PC-3 (cell line): ENCODE measurements around the gene ZNF385B.

Experiments used
- CTCF ChIP-seq: fragments of 300-600 bp; sonication (generic); conservative IDR thresholded peaks from 2 replicates; pipeline ENCODE4 v1.5.1; 2017; ENCODE audit warnings: antibody characterized with exemption, low read depth, mild to moderate bottlenecking, low read length
- EZH2 ChIP-seq: fragments of 300-600 bp; sonication (generic); IDR thresholded peaks from one replicate; pipeline ENCODE4 v1.6.1; 2017; ENCODE audit warnings: antibody characterized with exemption, mild to moderate bottlenecking, low read length; ENCODE audit not compliant: unreplicated experiment
- EZH2phosphoT487 ChIP-seq: fragments of 300-600 bp; sonication (generic); IDR thresholded peaks from 2 replicates; pipeline ENCODE4 v1.6.1; 2018; ENCODE audit warnings: mild to moderate bottlenecking, antibody characterized with exemption, low read length, borderline replicate concordance

GRCh38 chr2:179768765-179769164 is 92.6 kb downstream of the ZNF385B start:
- TF ChIP-seq EZH2phosphoT487 (no peak), CTCF (no peak), EZH2 (no peak)
